Nephron (organoid): Measurements from ENCODE around the gene EPHB2.

Experiments used
- H3K27ac Mint-ChIP-seq, 3 experiments: 2 replicates each; pipeline ENCODE4 v1.8.0; 2020; ENCODE audit warnings: mixed read lengths in 3 of 3, mild to moderate bottlenecking in 2 of 3, moderate library complexity in 1 of 3
- H3K27me3 Mint-ChIP-seq: 2 replicates; pipeline ENCODE4 v1.8.0; 2021; ENCODE audit warnings: low read depth, mild to moderate bottlenecking, moderate library complexity, mixed read lengths
- H3K36me3 Mint-ChIP-seq: 2 replicates; pipeline ENCODE4 v1.8.0; 2020; ENCODE audit warnings: low read depth, mixed read lengths
- H3K4me1 Mint-ChIP-seq: 2 replicates; pipeline ENCODE4 v1.8.0; 2020; ENCODE audit warnings: mixed read lengths
- H3K4me3 Mint-ChIP-seq, 3 experiments: 2 replicates each; pipeline ENCODE4 v1.8.0; 2020; ENCODE audit warnings: mild to moderate bottlenecking in 3 of 3, mixed read lengths in 3 of 3, moderate library complexity in 2 of 3
- H3K9me3 Mint-ChIP-seq: 2 replicates; pipeline ENCODE4 v1.8.0; 2020; ENCODE audit warnings: mixed read lengths
- CTCF ChIP-seq, 3 experiments: fragments of 200-600 bp; sonication (generic); IDR thresholded peaks; one replicate each; pipeline ENCODE4 v1.5.0; 2021; ENCODE audit warnings: antibody characterized with exemption in 3 of 3; ENCODE audit not compliant: unreplicated experiment in 3 of 3

Gene EPHB2

GRCh38 chr1:22805672-22806038 is 95.0 kb downstream of the EPHB2 start:
- Mint-ChIP-seq H3K9me3 (no peaks in the 10 kb centered on the region), H3K4me3 (no peak overlapping the region), H3K4me1 (peaks cover 38% of the 10 kb centered on the region)

GRCh38 chr1:22806584-22806983 is 95.9 kb downstream of the EPHB2 start:
- H3K27ac Mint-ChIP-seq = no peak overlapping the region

More at GRCh38 chr1:22805672-22806038, 95.0 kb downstream of the EPHB2 start:
- peaks cover 4% of the 10 kb centered on the region for H3K27me3 Mint-ChIP-seq
- H3K27ac Mint-ChIP-seq = no peak overlapping the region
- no peak for TF ChIP-seq CTCF (IDR thresholded peaks at IDR 0.05; ENCODE audit: unreplicated experiment in 3 of 3)
- no peaks in the 10 kb centered on the region for H3K36me3 Mint-ChIP-seq

GRCh38 chr1:22807340-22807739 is 96.7 kb downstream of the EPHB2 start:
- Mint-ChIP-seq H3K27me3 (peaks cover 4% of the 10 kb centered on the region), H3K4me3 (no peak overlapping the region), H3K4me1 (peaks cover 33% of the 10 kb centered on the region), H3K36me3 (no peaks in the 10 kb centered on the region), H3K27ac (peak overlapping the region in 1 of 3 experiments; percentile 45), H3K9me3 (no peaks in the 10 kb centered on the region)
- TF ChIP-seq CTCF (IDR thresholded peaks at IDR 0.05; ENCODE audit: unreplicated experiment in 3 of 3) = no peak

More at GRCh38 chr1:22806584-22806983, 95.9 kb downstream of the EPHB2 start:
- peaks cover 36% of the 10 kb centered on the region for H3K4me1 Mint-ChIP-seq
- no peak for TF ChIP-seq CTCF (IDR thresholded peaks at IDR 0.05; ENCODE audit: unreplicated experiment in 3 of 3)
- no peak overlapping the region for H3K4me3 Mint-ChIP-seq
- peaks cover 4% of the 10 kb centered on the region for H3K27me3 Mint-ChIP-seq
- H3K36me3 Mint-ChIP-seq = no peaks in the 10 kb centered on the region
- no peaks in the 10 kb centered on the region for H3K9me3 Mint-ChIP-seq

- Mint-ChIP-seq H3K27ac (peak overlapping the region in 2 of 3 experiments; percentile 46 to 88), H3K4me3 (no peak overlapping the region), H3K27me3 (peaks cover 4% of the 10 kb centered on the region), H3K36me3 (no peaks in the 10 kb centered on the region), H3K4me1 (peaks cover 33% of the 10 kb centered on the region), H3K9me3 (no peaks in the 10 kb centered on the region)
- TF ChIP-seq CTCF (IDR thresholded peaks at IDR 0.05; ENCODE audit: unreplicated experiment in 3 of 3) = no peak
Measured at GRCh38 chr1:22808186-22808675, 97.6 kb downstream of the EPHB2 start.

GRCh38 chr1:22808676-22809483 is 98.2 kb downstream of the EPHB2 start:
- H3K4me1 Mint-ChIP-seq = peaks cover 31% of the 10 kb centered on the region
- peaks cover 4% of the 10 kb centered on the region for H3K27me3 Mint-ChIP-seq
- H3K4me3 Mint-ChIP-seq = no peak overlapping the region
- no peaks in the 10 kb centered on the region for H3K36me3 Mint-ChIP-seq
- peak overlapping the region; percentile 71 to 92 (median 88) for H3K27ac Mint-ChIP-seq
- TF ChIP-seq CTCF (IDR thresholded peaks at IDR 0.05; ENCODE audit: unreplicated experiment in 3 of 3) = no peak
- no peaks in the 10 kb centered on the region for H3K9me3 Mint-ChIP-seq

- no peak for TF ChIP-seq CTCF (IDR thresholded peaks at IDR 0.05; ENCODE audit: unreplicated experiment in 3 of 3)
- Mint-ChIP-seq H3K9me3 (no peaks in the 10 kb centered on the region), H3K4me1 (peaks cover 24% of the 10 kb centered on the region), H3K4me3 (no peak overlapping the region), H3K36me3 (no peaks in the 10 kb centered on the region), H3K27me3 (peaks cover 4% of the 10 kb centered on the region), H3K27ac (peak overlapping the region in 1 of 3 experiments; percentile 88)
Measured at GRCh38 chr1:22809783-22810182, 99.1 kb downstream of the EPHB2 start.
